ENCODE measurements around the gene SEMA7A. TPM values are rescaled to one million over a fixed set of nuclear protein-coding genes. Genes with fewer than 3 reads are reported as not detected.

Gene SEMA7A
- total and polyA plus RNA-seq, 8 donors, result 4.5 to 7.8 (median 5.9) TPM

- peak in 1 of 4 donors; percentile 3 for DNase-seq
These were observed 9.5 kb upstream of the SEMA7A start for GRCh38 chr15:74443100-74443909.

DNA sequence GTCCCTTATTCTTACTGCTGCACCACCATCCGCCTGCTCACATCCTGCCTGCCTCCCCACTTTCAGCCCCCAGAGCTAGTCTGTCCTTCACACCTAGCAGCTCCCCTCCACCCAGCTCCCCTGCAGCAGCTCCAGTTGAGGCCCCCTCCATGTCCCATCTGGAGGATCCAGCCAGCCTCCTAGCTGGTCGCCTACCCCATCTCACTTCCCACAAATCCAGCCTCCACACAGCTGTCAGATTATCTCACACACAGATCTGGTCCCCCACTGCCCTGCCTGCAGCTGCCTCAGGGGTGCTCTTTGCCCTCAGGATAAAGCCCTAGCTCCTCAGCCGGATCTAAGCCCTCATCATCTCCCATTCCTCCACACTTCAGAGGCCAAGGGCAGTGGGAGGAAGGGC, 8.8 kb upstream of the SEMA7A start:
- Histone ChIP-seq H3K4me3 (no peak overlapping the region), H3K36me3 (peaks cover 0 to 34% of the 10 kb centered on the region in 2 donors), H3K9me3 (no peaks in the 10 kb centered on the region), H3K27ac (no peak overlapping the region), H3K4me1 (no peaks in the 10 kb centered on the region), H3K27me3 (no peaks in the 10 kb centered on the region)
- no peak for TF ChIP-seq CTCF (IDR thresholded peaks at IDR 0.05)
- intact Hi-C loops (cut with DNase I), result no loop called here
- DNase-seq (no peak), ATAC-seq (no peak)

More at GRCh38 chr15:74443100-74443909, 9.5 kb upstream of the SEMA7A start:
- no peaks in the 10 kb centered on the region for H3K27me3 ChIP-seq
- TF ChIP-seq CTCF (IDR thresholded peaks at IDR 0.05), result no peak
- H3K36me3 ChIP-seq, result peaks cover 0 to 41% of the 10 kb centered on the region in 2 donors
- ATAC-seq, result no peak
- H3K9me3 ChIP-seq, result no peaks in the 10 kb centered on the region
- no peaks in the 10 kb centered on the region for H3K4me1 ChIP-seq
- intact Hi-C loops (cut with DNase I), result no loop called here
- no peak overlapping the region for H3K27ac ChIP-seq
- no peak overlapping the region for H3K4me3 ChIP-seq

DNA sequence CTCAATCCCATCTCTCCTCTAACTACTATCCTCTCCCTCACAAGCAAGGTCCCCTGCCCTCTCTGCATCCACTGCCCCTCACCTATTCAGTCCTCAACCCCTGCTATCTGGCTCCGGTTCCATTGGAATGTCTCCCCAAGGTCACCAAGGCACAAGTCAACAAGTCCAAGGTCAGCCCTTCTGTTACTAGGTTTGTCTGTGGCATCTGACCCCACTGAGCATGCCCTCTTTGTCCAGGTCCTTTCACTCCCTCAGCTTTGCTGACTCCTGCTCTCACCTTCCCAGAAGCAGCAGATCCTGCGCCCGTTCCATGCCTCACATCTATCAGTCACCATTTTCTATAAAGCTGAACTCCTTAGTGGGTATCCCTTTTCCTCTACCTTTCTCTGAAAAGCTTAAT, 8.3 kb upstream of the SEMA7A start:
- H3K4me1 ChIP-seq, result no peaks in the 10 kb centered on the region
- intact Hi-C loops (cut with DNase I), result no loop called here
- no peak overlapping the region for H3K4me3 ChIP-seq
- H3K27me3 ChIP-seq, result no peaks in the 10 kb centered on the region
- no peaks in the 10 kb centered on the region for H3K9me3 ChIP-seq
- DNase-seq, result peak in 1 of 4 donors; percentile 10
- no peak for ATAC-seq
- peaks cover 0 to 28% of the 10 kb centered on the region in 2 donors for H3K36me3 ChIP-seq
- TF ChIP-seq CTCF (IDR thresholded peaks at IDR 0.05), result no peak
- no peak overlapping the region for H3K27ac ChIP-seq

GRCh38 chr15:74441248-74441941, 7.6 kb upstream of the SEMA7A start:
- no peaks in the 10 kb centered on the region for H3K4me1 ChIP-seq

More at GRCh38 chr15:74441248-74441941, 7.6 kb upstream of the SEMA7A start:
- H3K27me3 ChIP-seq, result no peaks in the 10 kb centered on the region
- peaks cover 0 to 21% of the 10 kb centered on the region in 2 donors for H3K36me3 ChIP-seq
- no peak overlapping the region for H3K4me3 ChIP-seq
- intact Hi-C loops (cut with DNase I), result no loop called here
- TF ChIP-seq CTCF (IDR thresholded peaks at IDR 0.05), result no peak
- DNase-seq (peak in 1 of 4 donors; percentile 24), ATAC-seq (no peak)
- no peaks in the 10 kb centered on the region for H3K9me3 ChIP-seq
- H3K27ac ChIP-seq, result no peak overlapping the region
